Effector memory CD4-positive, alpha-beta T cell (primary cell): ENCODE results near the gene LDLRAP1.
"Not testable (repeated sequence)": the region's sequence is repeated elsewhere in the genome, so short reads cannot be mapped to it uniquely, and the experiment has no call there.

Experiments
- DNase-seq, 3 donors: peaks; one replicate each; pipeline ENCODE4 v3.0.0-alpha.2; 2020
- H3K27ac ChIP-seq: 2 replicates; pipeline ENCODE4 v1.7.0; 2013; ENCODE audit warnings: mild to moderate bottlenecking, low read length, moderate library complexity; ENCODE audit not compliant: insufficient read depth, poor library complexity, severe bottlenecking
- H3K27me3 ChIP-seq: replicated peaks from 2 replicates; pipeline ENCODE4 v1.7.0; 2013; ENCODE audit warnings: mild to moderate bottlenecking, low read length; ENCODE audit not compliant: insufficient read depth, control insufficient read depth, poor library complexity, severe bottlenecking
- H3K36me3 ChIP-seq: 2 replicates; pipeline ENCODE4 v1.7.0; 2013; ENCODE audit warnings: mild to moderate bottlenecking, low read length, moderate library complexity; ENCODE audit not compliant: control insufficient read depth, insufficient read depth
- H3K4me1 ChIP-seq: 2 replicates; pipeline ENCODE4 v1.7.0; 2013; ENCODE audit warnings: low read length, mild to moderate bottlenecking; ENCODE audit not compliant: control insufficient read depth, insufficient read depth, poor library complexity, severe bottlenecking
- H3K4me3 ChIP-seq: 2 replicates; pipeline ENCODE4 v1.7.0; 2013; ENCODE audit warnings: low read length, low read depth, mild to moderate bottlenecking; ENCODE audit not compliant: insufficient read depth, poor library complexity, severe bottlenecking
- H3K9me3 ChIP-seq: 2 replicates; pipeline ENCODE4 v1.7.0; 2013; ENCODE audit warnings: mild to moderate bottlenecking, low read length, moderate library complexity; ENCODE audit not compliant: control insufficient read depth

Gene LDLRAP1

GRCh38 chr1:25603779-25604538, 60.6 kb downstream of the LDLRAP1 start:
- not testable (repeated sequence) for H3K4me3 ChIP-seq, H3K27ac ChIP-seq, H3K27me3 ChIP-seq, H3K36me3 ChIP-seq, DNase-seq, H3K4me1 ChIP-seq, H3K9me3 ChIP-seq

GRCh38 chr1:25607123-25607522, 63.7 kb downstream of the LDLRAP1 start:
- Histone ChIP-seq H3K27me3 (no peaks in the 10 kb centered on the region), H3K36me3 (no peaks in the 10 kb centered on the region), H3K4me1 (no peaks in the 10 kb centered on the region), H3K9me3 (no peaks in the 10 kb centered on the region), H3K4me3 (no peak overlapping the region), H3K27ac (no peak overlapping the region)
- no peak for DNase-seq

DNA sequence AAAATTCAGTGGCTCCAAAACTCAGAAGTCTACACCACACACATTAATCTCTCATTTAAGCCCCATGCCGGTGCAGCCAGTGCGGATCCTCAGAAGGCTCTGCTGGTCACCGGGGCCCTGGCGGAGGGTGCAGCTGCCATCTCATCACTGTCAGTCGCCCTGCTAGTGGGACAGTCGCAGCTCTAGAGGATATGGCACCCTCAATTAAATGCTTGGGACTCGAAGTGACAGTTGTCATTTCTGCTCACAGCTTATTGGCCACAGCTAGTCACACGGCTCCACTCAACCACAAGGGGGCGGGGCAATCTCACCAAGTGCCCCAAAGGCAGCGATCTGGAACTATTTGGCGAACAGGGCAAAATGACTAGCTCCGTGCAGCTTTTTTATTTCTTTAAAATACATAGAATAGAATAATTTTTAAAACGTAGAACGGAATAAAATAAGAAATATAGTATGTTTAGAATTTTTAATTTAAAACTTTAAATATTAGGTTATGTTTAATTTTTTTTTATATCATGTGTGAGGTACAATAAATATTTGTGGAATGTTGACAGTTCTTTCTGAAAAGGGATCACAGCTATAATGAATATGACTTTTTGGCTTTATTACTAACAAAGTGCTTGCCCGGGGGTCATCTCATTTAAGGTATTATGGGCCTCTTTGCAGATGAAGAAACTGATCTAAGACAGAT, 65.2 kb downstream of the LDLRAP1 start:
- no peaks in the 10 kb centered on the region for H3K36me3 ChIP-seq
- no peak overlapping the region for H3K4me3 ChIP-seq
- H3K4me1 ChIP-seq, result no peaks in the 10 kb centered on the region
- no peak overlapping the region for H3K27ac ChIP-seq
- peak; percentile 74 to 80 (median 74) for DNase-seq
- H3K27me3 ChIP-seq, result no peaks in the 10 kb centered on the region
- no peaks in the 10 kb centered on the region for H3K9me3 ChIP-seq

GRCh38 chr1:25609921-25610320, 66.5 kb downstream of the LDLRAP1 start:
- Histone ChIP-seq H3K27ac (no peak overlapping the region), H3K4me1 (no peaks in the 10 kb centered on the region), H3K4me3 (no peak overlapping the region), H3K27me3 (no peaks in the 10 kb centered on the region), H3K9me3 (no peaks in the 10 kb centered on the region), H3K36me3 (no peaks in the 10 kb centered on the region)
- DNase-seq, result no peak

DNA sequence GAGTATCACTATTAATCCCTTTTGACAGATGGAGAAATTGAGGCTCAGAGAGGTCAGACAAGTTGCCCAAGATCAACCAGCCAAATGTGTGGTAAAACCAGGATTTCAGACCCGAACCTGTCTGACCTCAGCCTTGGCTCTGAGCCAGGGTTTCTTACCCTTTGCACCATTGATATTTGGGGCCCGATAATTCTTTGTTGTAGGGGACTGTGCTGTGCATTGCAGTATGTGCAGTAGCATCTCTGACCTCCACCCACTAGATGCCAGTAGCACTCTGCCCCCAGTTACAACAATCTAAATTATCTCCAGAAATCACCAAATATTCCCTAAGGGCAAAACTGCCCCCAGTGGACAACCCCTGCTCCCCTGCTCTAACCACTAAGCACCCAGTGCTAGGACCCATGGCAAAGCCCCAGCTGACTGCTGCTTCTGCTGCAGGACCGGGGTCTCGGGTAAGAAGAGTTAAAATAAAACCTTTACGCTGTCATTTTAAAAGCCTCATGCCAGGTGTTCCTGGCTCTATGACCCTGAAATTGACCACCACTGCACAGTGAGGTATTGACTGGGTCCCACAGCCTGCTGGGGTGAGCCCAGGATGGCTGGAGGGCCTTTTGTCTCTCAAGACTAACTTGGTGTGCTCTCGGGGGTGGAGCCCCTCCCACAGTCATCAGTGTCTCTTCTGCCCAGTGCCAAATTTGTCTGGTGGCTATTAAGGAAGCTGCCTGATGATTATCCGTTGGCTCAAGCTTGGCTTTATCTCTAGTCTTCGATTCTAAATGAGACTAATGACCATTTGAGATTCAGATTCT, 67.6 kb downstream of the LDLRAP1 start:
- Histone ChIP-seq H3K4me3 (no peak overlapping the region), H3K9me3 (no peaks in the 10 kb centered on the region), H3K27ac (no peak overlapping the region), H3K27me3 (no peaks in the 10 kb centered on the region), H3K4me1 (peaks cover 5% of the 10 kb centered on the region), H3K36me3 (no peaks in the 10 kb centered on the region)
- no peak for DNase-seq

DNA sequence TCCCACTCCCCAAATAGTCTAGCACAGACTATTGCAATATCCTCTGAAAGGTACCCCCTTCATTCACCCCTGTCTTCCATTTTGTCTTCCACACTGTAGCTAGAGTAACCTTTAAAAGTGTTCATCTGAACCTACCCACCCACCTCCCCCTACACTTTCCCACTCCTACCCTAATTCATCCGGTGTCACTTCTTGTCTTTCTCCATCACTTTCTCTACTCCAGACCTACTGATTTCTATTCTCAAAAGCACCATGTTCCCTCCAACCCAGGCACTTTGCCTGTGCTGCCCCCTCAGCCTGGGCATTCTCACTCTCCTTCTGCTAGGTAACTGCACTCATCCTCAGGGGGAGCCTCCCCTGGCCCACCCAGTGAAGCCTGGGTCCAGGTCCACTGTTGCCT, 68.4 kb downstream of the LDLRAP1 start:
- Histone ChIP-seq H3K4me3 (no peak overlapping the region), H3K9me3 (no peaks in the 10 kb centered on the region), H3K27me3 (no peaks in the 10 kb centered on the region), H3K27ac (no peak overlapping the region), H3K4me1 (peaks cover 8% of the 10 kb centered on the region), H3K36me3 (no peaks in the 10 kb centered on the region)
- DNase-seq, result no peak

DNA sequence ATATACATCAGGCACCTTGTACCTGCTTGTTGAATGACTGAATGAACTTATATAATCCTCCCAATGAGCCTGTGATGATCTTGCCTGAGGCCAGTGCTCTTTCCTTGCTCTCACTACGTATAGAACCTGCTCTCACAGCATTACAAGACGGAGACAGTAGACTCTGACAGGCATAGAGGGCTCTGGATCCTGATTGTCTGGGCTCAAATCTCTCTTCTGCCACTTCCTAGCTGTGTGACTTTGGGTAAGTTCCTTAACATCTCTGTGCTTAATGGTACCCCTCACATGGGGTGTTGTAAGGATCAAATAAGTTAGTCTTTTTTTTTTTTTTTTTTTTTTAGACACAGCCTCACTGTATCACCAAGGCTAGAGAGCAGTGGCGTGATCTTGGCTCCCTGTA, 69.0 kb downstream of the LDLRAP1 start:
- DNase-seq, result no peak
- H3K27me3 ChIP-seq, result no peaks in the 10 kb centered on the region

GRCh38 chr1:25613091-25613490, 69.7 kb downstream of the LDLRAP1 start:
- Histone ChIP-seq H3K36me3 (no peaks in the 10 kb centered on the region), H3K27ac (no peak overlapping the region), H3K4me1 (peaks cover 9% of the 10 kb centered on the region), H3K9me3 (no peaks in the 10 kb centered on the region), H3K4me3 (no peak overlapping the region), H3K27me3 (no peaks in the 10 kb centered on the region)
- no peak for DNase-seq

More for the DNA sequence above, 69.0 kb downstream of the LDLRAP1 start:
- H3K4me1 ChIP-seq, result peaks cover 8% of the 10 kb centered on the region
- no peaks in the 10 kb centered on the region for H3K36me3 ChIP-seq
- H3K27ac ChIP-seq, result no peak overlapping the region
- H3K9me3 ChIP-seq, result no peaks in the 10 kb centered on the region
- no peak overlapping the region for H3K4me3 ChIP-seq

- H3K9me3 ChIP-seq, result no peaks in the 10 kb centered on the region
- no peaks in the 10 kb centered on the region for H3K36me3 ChIP-seq
- no peak for DNase-seq
- no peak overlapping the region for H3K4me3 ChIP-seq
- no peak overlapping the region for H3K27ac ChIP-seq
- H3K27me3 ChIP-seq, result no peaks in the 10 kb centered on the region
- peaks cover 24% of the 10 kb centered on the region for H3K4me1 ChIP-seq
Observed at GRCh38 chr1:25614501-25615171, 71.2 kb downstream of the LDLRAP1 start.
